Measurements from ENCODE around the gene BAZ2B. TPM values are rescaled to one million over a fixed set of nuclear protein-coding genes. Genes with fewer than 3 reads are reported as not detected.
A peak's percentile ranks its signal among the peaks of the same experiment; 100 is the strongest.

Gene BAZ2B
- polyA plus RNA-seq, 1 of the 3 experiments (the other 2 are of a cell fraction): 10.2 TPM

- 95% methylated on average over 2 of the region's 2 CpGs for WGBS (ENCODE audit: low lambda C conversion rate)
- TF ChIP-seq CHD2 (IDR thresholded peaks at IDR 0.05; ENCODE audit: low read length, partially characterized antibody) (no peak), IRF3 (IDR thresholded peaks at IDR 0.05; ENCODE audit: low read depth, low read length) (no peak), JUND (IDR thresholded peaks at IDR 0.05) (no peak), TAF1 (IDR thresholded peaks at IDR 0.05; ENCODE audit: borderline replicate concordance, low read depth, low read length) (no peak), MXI1 (IDR thresholded peaks at IDR 0.05; ENCODE audit: low read depth, low read length) (no peak), MAX (IDR thresholded peaks at IDR 0.05; ENCODE audit: low read depth) (no peak), YY1 (IDR thresholded peaks at IDR 0.05; ENCODE audit: low read depth) (no peak), RFX5 (IDR thresholded peaks at IDR 0.05; ENCODE audit: low read length) (no peak), EZH2phosphoT487 (IDR thresholded peaks at IDR 0.05; ENCODE audit: borderline replicate concordance, low read depth) (no peak), RXRA (IDR thresholded peaks at IDR 0.05; ENCODE audit: borderline replicate concordance, low read depth) (no peak), PBX3 (IDR thresholded peaks at IDR 0.05) (no peak)
- Histone ChIP-seq H3K27me3 (ENCODE audit: insufficient read depth) (no peaks in the 10 kb centered on the region), H3K27ac (ENCODE audit: low read depth in 2 of 2, low read length in 1 of 2) (peak overlapping the region in 1 of 2 experiments; percentile 82; a peak in 2 of 4 replicates), H2AFZ (ENCODE audit: low read depth) (no peak overlapping the region), H3K4me2 (no peak overlapping the region), H4K20me1 (ENCODE audit: insufficient read depth) (no peaks in the 10 kb centered on the region), H3K79me2 (ENCODE audit: insufficient read depth) (no peaks in the 10 kb centered on the region), H3K9ac (no peak overlapping the region), H3K4me1 (ENCODE audit: control insufficient read depth in 1 of 2, insufficient read depth in 2 of 2, low read depth in 1 of 2, low read length in 1 of 2) (peaks cover 0 to 13% of the 10 kb centered on the region in 2 experiments; a peak in 1 of 4 replicates), H3K9me2 (no peaks in the 10 kb centered on the region), H3F3A (replicated peaks; ENCODE audit: insufficient read depth) (peaks cover 22% of the 10 kb centered on the region), H3K36me3 (replicated peaks in 1 of 2; ENCODE audit: control insufficient read depth in 1 of 2, insufficient read depth in 2 of 2, low read length in 1 of 2) (peaks cover 0 to 5% of the 10 kb centered on the region in 2 experiments), H3K4me3 (ENCODE audit: low read depth in 2 of 2, low read length in 1 of 2) (no peak overlapping the region), H3K9me3 (no peaks in the 10 kb centered on the region)
- ChIA-PET POLR2A (no interaction called here), CTCF (no interaction called here)
- no peak for DNase-seq
These were observed 118.5 kb downstream of the BAZ2B start for GRCh38 chr2:159497847-159498246.

GRCh38 chr2:159497256-159497655, 119.1 kb downstream of the BAZ2B start:
- POLR2A ChIA-PET: no interaction called here
- Histone ChIP-seq H3K36me3 (replicated peaks in 1 of 2; ENCODE audit: control insufficient read depth in 1 of 2, insufficient read depth in 2 of 2, low read length in 1 of 2) (peaks cover 0 to 9% of the 10 kb centered on the region in 2 experiments), H4K20me1 (ENCODE audit: insufficient read depth) (no peaks in the 10 kb centered on the region), H3K27me3 (ENCODE audit: insufficient read depth) (no peaks in the 10 kb centered on the region), H3K27ac (ENCODE audit: low read depth in 2 of 2, low read length in 1 of 2) (peak overlapping the region in 1 of 2 experiments; percentile 82; a peak in 2 of 4 replicates), H3K9ac (no peak overlapping the region; the same call in 1 of the 2 replicates), H3K9me2 (no peaks in the 10 kb centered on the region), H3K9me3 (no peaks in the 10 kb centered on the region), H3F3A (replicated peaks; ENCODE audit: insufficient read depth) (peaks cover 22% of the 10 kb centered on the region), H2AFZ (ENCODE audit: low read depth) (peak overlapping the region; percentile 49; the same call in 1 of the 2 replicates), H3K4me1 (ENCODE audit: control insufficient read depth in 1 of 2, insufficient read depth in 2 of 2, low read depth in 1 of 2, low read length in 1 of 2) (peaks cover 0 to 13% of the 10 kb centered on the region in 2 experiments; a peak in 1 of 4 replicates), H3K79me2 (ENCODE audit: insufficient read depth) (no peaks in the 10 kb centered on the region), H3K4me2 (peak overlapping the region; percentile 31; the same call in 1 of the 2 replicates), H3K4me3 (ENCODE audit: low read depth in 2 of 2, low read length in 1 of 2) (no peak overlapping the region)
- CTCF ChIA-PET: no interaction called here
- peak; percentile 14 for DNase-seq
- TF ChIP-seq SIN3A (IDR thresholded peaks at IDR 0.05; ENCODE audit: borderline replicate concordance, low read depth, low read length): peak; percentile 87
- no peak for TF ChIP-seq SMC3 (IDR thresholded peaks at IDR 0.05; ENCODE audit: low read depth, low read length)
- TF ChIP-seq FOXJ3 (CRISPR knock-in tag; IDR thresholded peaks at IDR 0.05): no peak
- no peak for TF ChIP-seq FOXM1 (IDR thresholded peaks at IDR 0.05; ENCODE audit: low read depth)
- no peak for TF ChIP-seq RXRA (IDR thresholded peaks at IDR 0.05; ENCODE audit: borderline replicate concordance, low read depth)
- TF ChIP-seq RCOR1 (IDR thresholded peaks at IDR 0.05; ENCODE audit: low read length): no peak
- TF ChIP-seq TCF12 (IDR thresholded peaks at IDR 0.05): peak; percentile 77
- TF ChIP-seq NRF1 (IDR thresholded peaks at IDR 0.05; ENCODE audit: low read depth, low read length): no peak
- peak; percentile 29; the same call in 1 of the 2 replicates for TF ChIP-seq GABPA (IDR thresholded peaks at IDR 0.05; ENCODE audit: low read depth)
- no peak for TF ChIP-seq IRF3 (IDR thresholded peaks at IDR 0.05; ENCODE audit: low read depth, low read length)
- TF ChIP-seq TAF1 (IDR thresholded peaks at IDR 0.05; ENCODE audit: borderline replicate concordance, low read depth, low read length): peak; percentile 19; the same call in 1 of the 2 replicates
- TF ChIP-seq TEAD4 (IDR thresholded peaks at IDR 0.05; ENCODE audit: borderline replicate concordance, insufficient read depth): peak; percentile 21; the same call in 1 of the 2 replicates
- peak; percentile 69 for TF ChIP-seq PBX3 (IDR thresholded peaks at IDR 0.05)
- no peak for TF ChIP-seq ZBTB33 (IDR thresholded peaks at IDR 0.05; ENCODE audit: borderline replicate concordance, low read depth)
